SK-N-MC (cell line): Measurements from ENCODE around the gene ABCB9.
A peak's percentile ranks its signal among the peaks of the same experiment; 100 is the strongest.

ENCODE experiments used
- DNase-seq: peaks from one replicate; pipeline ENCODE4 v3.0.0-alpha.2; 2011; ENCODE audit warnings: low read depth, low spot score
- H3K27ac ChIP-seq: fragments of 200-600 bp; sonication (generic); 2 replicates; pipeline ENCODE4 v1.5.1; 2016; ENCODE audit warnings: mixed run types
- H3K36me3 ChIP-seq: fragments of 200-600 bp; sonication (generic); 2 replicates; pipeline ENCODE4 v1.6.1; 2017; ENCODE audit warnings: antibody characterized with exemption, low read length, mixed read lengths; ENCODE audit not compliant: insufficient read depth
- H3K4me3 ChIP-seq: fragments of 200-600 bp; sonication (generic); 2 replicates; pipeline ENCODE4 v1.5.1; 2016
- H3K9ac ChIP-seq: fragments of 200-600 bp; sonication (generic); 2 replicates; pipeline ENCODE4 v1.8.0; 2017; ENCODE audit warnings: mixed run types, mixed read lengths; ENCODE audit not compliant: insufficient read length
- H3K9me3 ChIP-seq: fragments of 200-600 bp; sonication (generic); 2 replicates; pipeline ENCODE4 v1.6.1; 2017; ENCODE audit warnings: low read depth, mild to moderate bottlenecking, antibody characterized with exemption, low read length, moderate library complexity, mixed read lengths
- EZH2 ChIP-seq: fragments of 200-600 bp; sonication (generic); IDR thresholded peaks from one replicate; pipeline ENCODE4 v1.6.1; 2017; ENCODE audit warnings: antibody characterized with exemption
- FOXP2 ChIP-seq: optimal IDR thresholded peaks from 2 replicates; pipeline ENCODE3; 2011; ENCODE audit warnings: mild to moderate bottlenecking, moderate library complexity; ENCODE audit not compliant: insufficient read depth; ENCODE audit errors: extremely low read length, control extremely low read depth
- POLR2AphosphoS5 ChIP-seq: IDR thresholded peaks from 2 replicates; pipeline ENCODE4 v1.6.1; 2012; ENCODE audit warnings: mild to moderate bottlenecking, low read depth, low read length, borderline replicate concordance

The ABCB9 gene

DNA sequence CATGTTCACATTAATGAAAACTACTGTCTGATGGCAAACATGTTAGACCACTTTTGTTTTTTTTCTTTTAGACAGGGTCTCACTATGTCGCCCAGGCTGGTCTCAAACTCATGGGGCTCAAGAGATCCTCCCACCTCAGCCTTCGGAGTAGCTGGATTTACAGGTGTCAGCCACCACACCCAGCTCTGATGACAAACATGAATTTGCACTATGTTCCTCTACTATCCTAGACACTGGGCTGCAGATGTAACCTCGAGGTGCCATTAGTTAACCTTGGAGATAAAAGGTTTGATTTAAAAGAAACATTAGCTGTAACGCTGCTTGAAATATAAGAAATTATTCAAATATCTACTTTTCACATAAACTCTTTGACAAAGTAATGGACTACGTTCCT lies 78.4 kb downstream of the ABCB9 start:
- Histone ChIP-seq H3K9me3 (no peaks in the 10 kb centered on the region), H3K27ac (no peak overlapping the region; the same call in 1 of the 2 replicates), H3K36me3 (no peaks in the 10 kb centered on the region), H3K9ac (no peak overlapping the region), H3K4me3 (no peak overlapping the region)
- DNase-seq, result no peak
- no peak for TF ChIP-seq EZH2
- no peak for TF ChIP-seq FOXP2
- no peak for TF ChIP-seq POLR2AphosphoS5

DNA sequence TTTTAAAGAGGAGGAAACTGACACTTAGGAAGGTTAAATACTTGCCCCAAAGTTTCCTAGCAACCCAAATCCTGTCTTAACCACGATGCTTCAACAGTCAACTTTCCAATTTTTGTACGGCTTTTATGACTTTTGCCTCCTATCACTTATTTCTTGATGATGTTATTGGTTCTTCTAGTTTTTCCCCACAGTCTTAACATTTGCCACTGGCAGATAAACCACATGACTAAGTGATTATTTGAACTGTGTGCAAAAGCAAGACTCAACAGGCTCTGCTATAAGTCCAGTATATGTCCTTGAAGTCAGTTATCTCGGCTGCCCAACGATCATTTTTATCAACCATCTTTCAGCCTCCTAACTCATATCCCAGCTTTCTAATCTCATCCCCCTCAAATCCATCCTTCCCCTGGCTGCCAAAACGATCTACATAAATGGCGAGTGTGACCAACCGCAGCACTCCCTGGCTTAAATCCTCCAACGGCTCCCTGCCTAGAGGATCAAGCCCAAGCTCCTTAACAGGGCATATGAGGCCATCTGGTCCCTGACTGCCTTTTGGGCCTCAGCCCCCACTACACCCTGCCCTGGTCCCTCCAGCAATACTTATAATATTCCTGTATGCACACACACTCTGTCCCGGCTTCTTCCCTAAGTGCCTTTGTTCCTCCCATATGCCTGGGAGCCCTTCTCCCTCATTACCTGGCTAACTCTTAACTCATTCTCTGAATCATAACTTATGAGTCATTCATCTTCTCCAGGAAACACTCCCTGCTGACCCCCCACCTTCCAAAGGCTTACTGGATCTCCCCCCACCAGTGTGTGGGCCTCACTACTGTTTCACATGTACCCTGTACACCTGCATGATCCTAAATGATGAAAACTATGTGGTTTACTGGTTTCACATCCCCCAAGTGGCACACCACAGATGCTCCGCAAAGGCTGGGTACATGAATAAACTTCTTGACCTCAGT lies 79.1 kb downstream of the ABCB9 start:
- DNase-seq, result no peak
- Histone ChIP-seq H3K27ac (no peak overlapping the region), H3K4me3 (no peak overlapping the region), H3K9ac (no peak overlapping the region), H3K36me3 (no peaks in the 10 kb centered on the region), H3K9me3 (no peaks in the 10 kb centered on the region)
- TF ChIP-seq POLR2AphosphoS5, result no peak
- TF ChIP-seq EZH2, result no peak

DNA sequence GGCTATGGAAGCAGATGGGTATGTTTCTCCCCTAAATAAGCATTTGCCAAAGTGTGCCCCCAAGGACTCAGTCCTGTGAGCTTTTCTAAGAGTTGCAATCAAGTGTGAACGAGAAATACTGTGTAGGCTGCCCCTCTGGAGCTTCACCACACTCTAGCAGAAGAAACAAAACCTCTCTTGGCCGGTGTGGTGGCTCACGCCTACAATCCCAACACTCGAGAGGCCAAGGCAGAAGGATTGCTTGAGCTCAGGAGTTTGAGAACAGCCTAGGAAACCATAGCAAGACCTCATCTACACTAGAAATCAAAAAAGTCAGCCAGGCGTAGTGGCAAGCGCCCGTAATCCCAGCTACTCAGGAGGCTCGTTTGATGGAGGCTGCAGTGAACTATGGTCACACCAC lies 80.1 kb downstream of the ABCB9 start:
- TF ChIP-seq POLR2AphosphoS5, result no peak
- no peak for TF ChIP-seq EZH2
- no peak overlapping the region for H3K27ac ChIP-seq

DNA sequence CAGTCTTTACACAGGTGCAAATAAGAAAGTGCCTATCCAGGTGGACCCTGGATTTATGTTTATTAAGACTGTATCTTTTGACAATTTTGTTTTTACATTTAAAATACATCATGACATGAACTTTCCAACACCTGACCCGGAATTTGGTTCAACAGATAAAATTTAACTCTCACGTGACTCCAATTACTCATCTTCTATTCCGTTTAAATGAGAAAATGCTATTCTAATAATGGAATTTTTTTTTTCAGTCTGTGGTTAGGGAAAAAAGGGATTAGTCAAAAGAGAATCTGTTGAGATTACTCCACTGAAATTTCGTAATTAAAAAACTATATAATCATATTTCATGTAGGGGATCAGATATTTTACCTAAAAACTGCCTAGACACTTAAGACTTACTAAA lies 81.4 kb downstream of the ABCB9 start:
- Histone ChIP-seq H3K36me3 (no peaks in the 10 kb centered on the region), H3K9ac (no peak overlapping the region), H3K9me3 (no peaks in the 10 kb centered on the region), H3K27ac (no peak overlapping the region), H3K4me3 (no peak overlapping the region)
- DNase-seq, result no peak
- TF ChIP-seq POLR2AphosphoS5, result no peak
- no peak for TF ChIP-seq FOXP2
- no peak for TF ChIP-seq EZH2

More for the DNA sequence above, 80.1 kb downstream of the ABCB9 start:
- no peaks in the 10 kb centered on the region for H3K36me3 ChIP-seq
- no peak overlapping the region for H3K4me3 ChIP-seq
- H3K9me3 ChIP-seq, result no peaks in the 10 kb centered on the region
- DNase-seq, result no peak
- no peak overlapping the region for H3K9ac ChIP-seq

DNA sequence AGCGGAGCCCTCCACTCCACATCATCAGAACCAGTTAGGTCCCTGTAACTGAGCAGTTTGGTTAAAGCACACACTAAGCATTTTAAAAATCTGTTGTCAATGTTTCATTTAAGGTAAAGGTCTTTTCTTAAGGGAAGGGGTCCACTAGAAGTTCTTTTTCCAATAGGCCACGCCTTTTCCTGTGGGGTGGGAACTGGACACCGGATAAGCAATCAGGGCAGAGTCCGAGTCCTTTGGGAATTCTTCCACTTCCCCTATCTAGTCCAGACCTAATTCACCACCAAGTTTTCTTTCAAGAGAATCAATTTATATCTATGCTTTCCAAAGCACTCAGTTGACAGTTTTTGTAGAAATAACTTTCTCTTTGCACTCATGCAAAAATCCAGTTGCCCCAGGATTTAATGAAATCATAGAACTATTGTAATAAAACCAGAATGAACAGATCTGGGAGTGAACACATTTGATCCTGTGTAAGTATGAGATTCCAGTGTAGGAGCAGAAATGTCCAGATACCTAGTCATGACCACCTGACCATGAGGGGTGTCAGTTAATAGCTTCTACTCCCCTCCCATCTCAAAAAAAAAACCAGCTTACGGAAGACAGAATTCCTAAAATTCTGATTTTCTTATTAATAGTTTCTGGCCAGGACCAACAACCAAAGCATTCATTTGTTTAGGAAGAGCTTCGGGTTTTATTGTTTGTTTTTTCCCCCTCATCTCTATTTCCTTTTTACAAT lies 82.0 kb downstream of the ABCB9 start:
- Histone ChIP-seq H3K9ac (no peak overlapping the region), H3K36me3 (no peaks in the 10 kb centered on the region), H3K9me3 (no peaks in the 10 kb centered on the region), H3K4me3 (no peak overlapping the region), H3K27ac (no peak overlapping the region)
- TF ChIP-seq POLR2AphosphoS5, result no peak
- TF ChIP-seq EZH2, result no peak
- TF ChIP-seq FOXP2, result no peak
- DNase-seq, result no peak

DNA sequence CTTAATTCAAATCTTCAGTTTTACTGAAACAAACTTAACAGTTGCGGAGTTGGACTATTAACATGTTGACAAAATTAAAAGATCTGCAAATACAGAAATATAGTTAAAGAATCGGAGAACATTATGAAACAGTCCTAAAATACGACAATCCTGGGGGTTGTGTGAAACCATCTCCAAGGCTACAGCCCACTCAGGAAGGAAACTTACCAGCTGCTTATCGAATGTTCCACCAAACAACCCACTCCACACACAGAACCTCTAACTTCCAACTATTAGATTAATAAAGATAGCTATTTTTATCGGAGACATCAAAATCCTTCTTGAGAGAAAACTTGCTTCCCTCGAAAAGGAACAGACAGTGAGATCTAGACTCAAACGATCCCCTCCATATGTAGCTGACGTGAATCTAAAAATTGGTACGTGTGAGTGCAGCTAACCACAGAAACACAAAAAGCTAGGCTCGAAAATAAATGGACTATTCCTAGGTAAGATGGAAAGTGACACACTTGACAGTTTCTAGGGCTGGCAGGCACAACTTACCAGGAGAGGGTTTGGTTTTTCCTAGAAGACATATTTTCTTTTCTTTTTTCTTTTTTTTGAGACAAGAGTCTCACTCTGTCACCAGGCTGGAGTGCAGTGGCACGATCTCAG lies 83.2 kb downstream of the ABCB9 start:
- H3K36me3 ChIP-seq, result no peaks in the 10 kb centered on the region
- TF ChIP-seq EZH2 (no peak), POLR2AphosphoS5 (no peak), FOXP2 (no peak)
- no peak overlapping the region for H3K9ac ChIP-seq
- H3K4me3 ChIP-seq, result no peak overlapping the region
- no peak for DNase-seq
- H3K27ac ChIP-seq, result peak overlapping the region; percentile 81; the same call in 1 of the 2 replicates
- no peaks in the 10 kb centered on the region for H3K9me3 ChIP-seq

DNA sequence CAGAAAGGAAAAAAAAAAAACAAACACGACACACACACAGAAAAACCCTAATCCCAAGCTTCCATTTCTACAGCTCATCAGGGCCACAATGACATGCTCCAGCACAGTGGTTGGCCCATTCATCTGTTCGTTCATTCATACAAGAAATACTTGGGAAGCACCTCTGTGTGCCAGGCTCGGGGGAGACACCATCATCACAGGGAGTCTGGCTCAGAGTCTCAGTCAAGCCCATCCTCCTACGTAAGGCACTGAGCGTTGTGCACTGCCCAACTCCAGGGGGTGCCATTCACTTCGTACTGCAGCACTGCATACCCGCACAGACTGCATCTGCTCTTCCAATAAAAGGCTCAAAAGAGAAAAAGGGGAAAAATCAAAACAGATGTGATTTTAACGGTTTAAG lies 85.6 kb downstream of the ABCB9 start:
- Histone ChIP-seq H3K9ac (peak overlapping the region; percentile 58), H3K4me3 (peak overlapping the region; percentile 55), H3K27ac (peak overlapping the region; percentile 81), H3K36me3 (no peaks in the 10 kb centered on the region), H3K9me3 (no peaks in the 10 kb centered on the region)
- peak; percentile 69 for DNase-seq
- no peak for TF ChIP-seq POLR2AphosphoS5
- TF ChIP-seq FOXP2, result peak; percentile 60
- no peak for TF ChIP-seq EZH2

DNA sequence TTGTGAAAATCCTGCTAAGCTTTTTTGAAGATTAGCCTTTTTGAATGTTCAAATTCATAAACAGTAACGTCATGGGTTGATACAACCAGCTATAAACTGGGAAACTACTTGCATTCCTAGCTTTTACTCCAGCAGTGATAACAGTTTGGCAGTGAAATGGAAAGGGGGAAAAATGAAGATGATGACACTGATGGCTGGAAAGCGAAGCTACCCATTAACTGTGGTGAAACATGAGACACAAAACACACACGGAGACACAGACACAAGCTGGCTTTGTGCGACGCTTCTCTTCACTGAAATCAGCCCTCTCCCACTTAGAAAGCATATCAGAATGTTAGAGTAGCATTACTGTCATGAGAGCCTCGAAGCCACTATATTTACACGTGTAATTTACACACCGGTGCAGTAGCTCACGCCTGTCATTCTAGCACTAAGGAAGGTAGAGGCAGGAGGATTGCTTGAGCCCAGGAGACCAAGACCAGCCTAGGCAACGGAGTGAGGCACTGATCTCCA lies 86.1 kb downstream of the ABCB9 start:
- H3K27ac ChIP-seq, result peak overlapping the region; percentile 81
- TF ChIP-seq FOXP2 (no peak), POLR2AphosphoS5 (no peak), EZH2 (no peak)
- no peaks in the 10 kb centered on the region for H3K9me3 ChIP-seq
- DNase-seq, result no peak
- H3K9ac ChIP-seq, result peak overlapping the region; percentile 58
- H3K4me3 ChIP-seq, result peak overlapping the region; percentile 55
- H3K36me3 ChIP-seq, result no peaks in the 10 kb centered on the region
